GM18498 (cell line): Measurements from ENCODE around the gene RIPK3.
A peak's percentile ranks its signal among the peaks of the same experiment; 100 is the strongest.

Experiments used
- ATAC-seq: cut with Tn5 transposase; IDR thresholded peaks from one replicate; pipeline ENCODE4 v1.9.1; 2021; ENCODE audit warnings: mild to moderate bottlenecking, moderate library complexity; ENCODE audit not compliant: unreplicated experiment

Gene RIPK3

DNA sequence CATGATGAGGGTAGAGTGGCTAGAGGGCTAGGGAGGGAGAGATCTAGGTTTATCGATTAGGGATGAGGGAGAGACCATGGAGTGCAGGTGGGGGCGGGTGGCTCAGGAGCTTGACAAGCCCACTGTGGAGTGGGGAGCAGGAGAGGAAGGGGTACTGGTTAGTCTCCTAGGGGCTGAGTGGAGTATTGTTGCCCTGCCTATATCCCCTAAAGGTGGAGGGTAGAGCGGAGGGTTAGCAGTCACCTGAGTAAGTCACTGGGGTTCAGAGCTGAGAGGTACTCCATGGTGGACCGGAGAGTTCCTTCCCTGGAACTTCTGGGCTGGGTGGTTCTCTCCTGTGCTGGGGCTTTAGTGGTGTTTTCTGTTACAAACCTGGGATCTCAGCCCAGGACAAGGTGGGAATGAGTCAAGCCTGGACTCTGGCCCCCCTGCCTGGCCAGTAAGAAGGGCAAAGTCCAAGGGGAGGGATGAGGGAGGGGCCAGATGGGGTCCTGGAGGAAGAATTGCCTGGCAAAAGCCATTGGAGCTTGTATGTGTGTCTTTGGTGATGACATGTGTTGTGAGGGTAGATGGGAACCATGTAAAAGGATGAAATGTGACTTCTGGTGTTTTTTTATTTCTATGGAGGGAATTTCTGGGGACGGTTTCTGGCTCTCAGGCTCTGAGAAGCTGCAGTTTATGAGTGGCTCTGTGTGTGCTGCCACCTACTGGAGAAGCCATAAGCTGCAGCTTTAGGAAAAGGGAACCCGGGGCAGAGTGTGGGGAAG lies 32.0 kb downstream of the RIPK3 start, which contains the start of gene CIDEB:
TSS of gene CIDEB (minus strand) at position 403 of the 767 bp plus-strand sequence. CDS start at position 284, 119 bp downstream.
- peak; percentile 35 for ATAC-seq

DNA sequence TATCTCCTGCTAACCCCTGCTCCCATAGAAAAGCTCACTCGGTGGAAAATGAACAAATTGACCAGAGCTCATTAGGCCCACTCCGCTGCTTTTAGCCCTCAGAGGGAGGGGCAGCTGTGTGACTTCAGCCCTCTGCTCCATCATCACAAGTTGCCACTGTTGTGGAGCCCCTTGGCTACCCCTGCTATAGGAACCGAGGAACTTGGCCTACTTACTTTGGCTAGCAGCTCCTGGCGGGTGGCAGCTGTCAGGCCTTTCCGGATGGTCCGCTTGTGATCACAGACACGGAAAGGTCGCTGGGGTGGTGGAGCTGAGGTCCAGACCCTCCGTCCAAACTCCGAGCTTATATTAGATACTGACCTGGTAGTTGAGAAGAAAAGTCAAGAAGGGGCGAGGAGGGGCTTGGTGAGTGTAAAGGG lies 32.6 kb downstream of the RIPK3 start:
- ATAC-seq = no peak

DNA sequence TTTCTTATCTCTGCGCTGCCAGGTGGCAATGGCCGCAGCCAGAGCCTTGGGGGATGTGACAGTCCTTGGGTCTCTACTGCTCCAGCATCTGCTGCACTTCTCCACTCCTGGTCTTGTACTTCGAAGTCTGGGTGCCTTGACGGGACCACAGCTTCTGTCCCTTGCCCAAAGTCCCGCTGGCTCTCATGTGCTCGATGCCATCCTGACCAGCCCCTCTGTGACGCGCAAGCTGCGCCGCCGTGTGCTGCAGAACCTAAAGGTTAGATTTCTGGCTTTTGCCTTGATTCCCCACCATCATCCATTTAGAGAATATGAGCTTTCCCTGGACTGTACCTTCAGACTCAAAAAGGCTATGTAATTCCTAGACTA lies 35.8 kb downstream of the RIPK3 start:
- ATAC-seq = no peak

DNA sequence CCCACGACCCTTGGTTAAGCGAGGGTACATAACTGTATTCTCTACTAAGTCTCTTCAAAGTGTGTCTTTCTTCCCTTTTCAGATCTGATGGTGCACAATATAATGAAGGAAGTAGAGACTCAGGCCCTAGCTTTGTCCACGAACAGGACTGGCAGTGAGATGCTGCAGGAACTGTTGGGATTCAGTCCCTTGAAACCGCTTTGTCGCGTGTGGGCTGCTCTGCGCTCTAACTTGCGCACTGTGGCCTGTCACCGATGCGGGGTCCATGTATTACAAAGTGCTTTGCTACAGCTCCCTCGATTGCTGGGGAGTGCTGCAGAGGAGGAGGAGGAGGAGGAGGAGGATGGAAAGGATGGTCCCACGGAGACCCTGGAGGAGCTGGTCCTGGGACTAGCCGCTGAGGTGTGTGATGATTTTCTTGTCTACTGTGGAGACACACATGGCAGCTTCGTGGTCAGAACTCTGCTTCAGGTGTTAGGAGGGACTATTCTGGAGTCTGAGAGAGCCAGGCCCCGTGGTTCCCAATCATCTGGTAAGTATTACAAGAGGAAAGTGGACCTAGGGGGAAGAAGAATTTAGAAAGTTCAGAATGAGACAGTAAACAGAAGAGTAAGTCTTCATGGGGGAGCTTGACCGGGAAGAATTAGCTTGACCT lies 39.3 kb downstream of the RIPK3 start:
- ATAC-seq = no peak

DNA sequence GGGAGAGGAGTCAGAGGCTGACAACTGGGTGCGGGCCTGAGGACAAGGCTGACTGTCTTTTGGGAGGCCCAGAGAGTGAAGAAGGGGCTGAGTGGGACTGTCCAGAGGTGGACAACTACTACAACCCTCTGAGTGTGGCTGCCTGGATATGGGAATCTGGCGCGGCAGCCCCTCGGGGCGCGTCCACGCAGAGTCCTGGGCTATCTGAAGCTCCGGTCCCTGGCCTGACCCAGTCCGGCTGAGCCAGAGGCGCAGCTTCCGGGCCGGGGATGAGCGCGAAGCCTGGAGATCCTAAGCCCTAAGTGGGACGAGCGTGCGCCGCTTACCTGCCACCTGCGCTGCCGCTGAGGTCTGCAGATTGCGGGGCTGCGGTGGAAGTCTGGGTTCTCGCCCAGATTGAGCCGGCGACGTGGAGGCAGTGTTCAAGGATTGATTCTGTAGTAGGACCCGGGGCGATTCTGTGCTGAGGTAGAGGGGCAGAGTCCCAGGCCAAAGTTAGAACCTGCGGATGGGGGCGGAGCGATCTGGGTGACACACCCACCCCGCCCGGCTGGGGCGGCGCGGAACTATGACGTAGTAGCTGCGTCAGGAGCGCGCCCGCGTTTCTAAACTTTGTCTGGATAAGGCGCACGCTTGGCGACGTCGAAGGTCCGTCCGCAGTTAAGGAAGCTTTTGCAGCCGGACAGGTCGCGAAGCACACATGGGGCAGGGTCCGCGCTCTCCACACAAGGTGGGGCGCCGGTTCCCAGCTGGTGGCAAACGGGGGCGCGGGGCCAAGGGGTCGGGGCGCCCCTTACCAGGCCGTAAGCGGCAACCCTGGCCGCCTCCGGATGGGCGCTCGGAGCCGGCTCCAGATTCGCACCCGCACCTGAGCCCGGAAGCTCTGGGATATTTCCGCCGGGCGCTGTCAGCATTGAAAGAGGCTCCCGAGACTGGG lies 40.3 kb downstream of the RIPK3 start, which contains the start of the genes DHRS1 and NOP9:
TSS of gene DHRS1 (minus strand) at position 526 of the 937 bp plus-strand sequence. CDS start 674 bp downstream, outside the sequence.
TSS of gene NOP9 (plus strand) at position 596 of the 937 bp plus-strand sequence. CDS start at position 701, 105 bp downstream.
- ATAC-seq = peak; percentile 79

DNA sequence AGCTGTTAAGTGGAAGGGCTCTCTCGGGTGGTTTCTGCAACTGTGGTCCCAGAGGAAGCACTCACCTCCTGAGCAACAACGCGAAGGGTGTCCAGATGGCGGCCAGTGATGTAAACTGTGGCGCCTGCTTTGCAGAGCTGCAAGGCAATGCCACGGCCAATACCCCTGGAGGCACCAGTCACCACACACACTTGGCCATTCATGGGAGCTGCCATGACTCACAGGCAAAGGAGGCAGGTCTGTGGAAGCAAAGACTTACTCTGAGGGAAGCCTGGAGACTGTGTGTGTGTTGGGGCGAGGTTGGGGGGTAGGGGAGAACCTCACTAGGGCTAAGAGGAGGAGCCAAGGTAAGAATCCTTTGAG lies 40.9 kb downstream of the RIPK3 start:
- ATAC-seq = no peak

DNA sequence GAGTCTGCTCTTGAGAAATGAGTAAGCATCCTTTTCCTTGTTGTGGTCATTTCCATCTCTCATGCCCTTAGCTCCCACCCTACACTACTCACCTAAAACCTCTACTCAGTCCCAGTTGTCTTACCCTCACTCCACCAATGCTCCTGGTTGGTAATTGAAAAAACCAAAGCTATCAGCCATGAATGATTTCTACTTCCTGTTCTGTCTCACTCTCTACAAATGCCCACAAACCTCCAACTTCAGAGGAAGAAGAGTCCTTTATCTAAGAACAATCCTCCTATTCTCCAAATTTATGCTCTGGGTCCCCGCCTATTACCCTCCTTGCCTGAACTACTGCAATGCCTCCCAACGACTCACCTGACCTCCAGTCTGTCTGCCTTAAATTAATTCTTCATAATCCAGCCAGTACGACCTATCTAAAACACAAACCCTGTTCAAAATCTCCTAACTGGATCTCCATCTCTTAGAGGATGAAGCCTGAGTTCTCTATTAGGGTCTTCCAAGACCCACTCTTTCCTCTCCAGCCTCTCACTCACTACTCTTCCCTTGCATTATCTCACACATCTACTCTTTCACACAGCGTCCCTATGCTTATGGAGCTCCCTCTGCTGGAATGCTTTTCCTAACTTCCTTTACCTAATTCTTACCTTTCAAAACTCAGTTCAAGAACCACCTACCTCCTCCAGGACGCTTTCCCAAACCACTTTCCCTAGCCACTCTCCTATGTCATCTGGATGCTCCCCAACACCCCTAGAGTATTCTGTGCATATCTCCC lies 42.4 kb downstream of the RIPK3 start:
- ATAC-seq = peak; percentile 14

DNA sequence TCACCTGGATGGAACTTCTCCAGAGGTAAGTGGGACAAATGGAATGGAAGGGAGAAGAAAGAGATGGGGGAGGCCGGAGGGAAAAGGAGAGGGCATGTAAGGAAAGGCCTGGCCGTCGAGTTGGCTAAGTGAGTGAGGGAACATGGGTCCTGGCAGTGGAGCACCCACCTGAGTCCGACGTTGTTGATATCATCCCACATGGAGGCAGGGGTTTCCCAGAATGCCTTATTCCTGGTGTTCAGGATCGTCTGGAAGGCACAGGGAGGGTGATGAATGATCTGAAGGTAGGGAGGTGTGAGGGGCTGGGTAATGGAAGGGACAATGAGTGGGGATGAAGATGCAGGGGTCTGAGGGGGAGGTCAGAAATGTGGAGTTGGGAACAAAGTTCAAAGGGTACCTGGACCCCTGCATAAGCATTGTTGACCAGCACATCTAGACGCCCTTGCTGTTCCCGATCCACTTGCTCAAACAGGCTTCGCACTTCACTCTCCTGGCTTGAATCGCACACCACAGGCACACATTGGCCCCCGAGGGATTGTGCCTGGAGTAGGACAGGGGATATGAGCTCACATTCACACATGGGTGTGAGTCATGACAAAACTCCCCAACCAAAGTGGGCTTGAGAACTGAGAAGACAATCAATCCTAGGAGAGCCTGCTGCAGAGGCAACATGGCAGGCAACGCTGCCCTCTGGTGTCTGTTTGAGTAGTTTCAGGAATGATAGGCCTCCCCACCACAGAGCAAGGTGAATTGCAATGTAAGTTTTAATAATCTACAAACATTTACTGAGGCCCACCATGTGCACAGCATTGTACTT lies 43.2 kb downstream of the RIPK3 start:
- peak; percentile 48 for ATAC-seq

DNA sequence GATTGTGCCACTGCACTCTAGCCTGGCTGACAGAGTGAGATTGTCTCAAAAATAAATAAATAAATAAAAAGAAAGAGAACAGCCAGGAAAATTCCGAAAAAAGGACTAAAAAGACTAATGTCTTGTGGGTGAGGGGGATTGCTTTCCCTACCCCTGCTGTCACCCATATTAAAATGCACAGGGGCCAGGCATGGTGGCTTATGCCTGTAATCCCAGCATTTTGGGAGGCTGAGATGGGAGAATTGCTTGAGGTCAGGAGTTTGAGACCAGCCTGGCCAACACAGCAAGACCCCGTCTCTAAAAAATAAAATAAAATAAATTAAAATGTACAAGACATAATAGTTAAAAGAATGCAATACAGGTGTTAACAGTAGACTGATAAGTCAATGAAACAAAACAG lies 46.3 kb downstream of the RIPK3 start:
- ATAC-seq = no peak

DNA sequence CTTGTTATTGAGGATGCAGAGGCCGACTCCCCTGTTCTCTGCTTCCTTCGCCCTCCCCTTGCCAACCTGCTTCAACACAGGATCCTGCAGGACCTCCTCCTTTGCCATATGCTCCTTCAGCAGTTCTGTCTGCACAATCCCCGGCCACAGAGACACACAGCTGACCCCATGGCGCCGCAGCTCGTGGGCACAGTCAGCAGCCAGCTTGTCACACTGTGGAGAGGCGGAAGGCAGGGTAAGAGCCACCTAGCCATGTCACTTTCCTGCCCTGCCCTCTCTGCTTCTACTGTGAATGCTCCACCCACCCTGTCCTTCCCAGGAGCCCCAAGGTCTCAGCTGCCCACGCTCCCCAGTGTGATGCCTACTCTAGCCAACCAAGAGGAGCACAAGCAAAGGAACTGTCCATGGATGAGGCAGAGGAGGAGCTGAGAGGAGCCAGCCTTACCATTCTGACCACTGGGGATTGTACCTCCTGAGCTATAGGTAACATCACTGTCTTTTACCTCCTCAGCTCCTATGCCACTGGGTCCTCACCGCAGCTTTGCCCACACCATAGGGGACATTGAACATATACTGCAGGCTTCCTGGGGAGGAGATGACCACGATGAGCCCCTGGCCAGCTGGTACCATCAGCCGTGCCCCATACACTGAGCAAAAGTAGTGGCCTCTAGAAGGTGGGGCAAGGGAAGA lies 47.5 kb downstream of the RIPK3 start:
- ATAC-seq = no peak

DNA sequence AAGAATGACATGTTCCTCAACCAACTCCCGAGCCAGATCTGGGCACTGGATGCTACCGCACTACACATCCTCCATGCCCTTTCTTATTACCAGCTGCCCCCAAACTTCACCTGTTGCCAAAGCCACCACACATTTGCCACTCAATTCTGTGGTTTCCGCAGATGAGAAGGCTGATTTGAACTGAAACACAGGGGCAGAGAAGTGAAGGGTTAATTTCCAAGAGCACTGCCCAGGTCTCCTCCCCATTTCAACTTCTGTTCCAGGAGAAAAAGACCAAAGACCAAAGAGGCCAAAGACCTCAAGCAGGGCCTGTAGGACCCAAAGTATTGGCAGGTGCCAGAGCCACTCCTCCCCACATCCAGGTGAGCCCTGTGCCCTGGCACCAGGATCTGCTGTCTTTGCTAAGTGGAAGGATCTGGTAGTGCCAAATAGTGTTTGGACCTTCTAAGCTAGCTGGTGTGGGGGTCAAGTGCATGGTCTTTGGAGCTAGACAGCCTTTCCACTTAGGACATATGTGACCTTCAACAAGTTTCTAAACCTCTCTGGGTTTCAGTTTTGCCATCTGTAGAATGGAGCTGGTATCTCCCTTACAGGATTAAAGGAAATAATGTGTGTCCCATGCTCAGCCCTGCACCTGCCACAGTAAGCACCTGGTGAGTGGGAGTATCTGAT lies 48.2 kb downstream of the RIPK3 start:
- no peak for ATAC-seq

DNA sequence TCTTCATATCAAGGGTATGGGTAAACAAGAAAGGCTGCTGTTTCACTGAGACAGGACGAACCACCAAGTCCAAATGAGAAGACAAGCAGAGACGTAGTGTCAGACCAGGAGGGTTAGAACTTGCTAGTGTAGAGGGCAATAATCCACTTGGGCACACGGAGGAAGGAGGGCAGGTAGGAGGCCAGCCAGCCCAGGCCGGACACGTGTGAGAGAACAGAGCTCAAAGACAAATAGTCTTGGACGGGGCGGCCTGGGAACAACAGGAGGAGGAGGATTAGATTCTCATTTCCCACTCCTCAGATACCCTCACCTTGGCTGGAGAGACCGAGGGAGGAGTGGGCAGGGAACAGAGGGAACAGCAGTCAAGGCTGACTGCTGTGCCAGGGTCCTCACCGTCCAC lies 49.0 kb downstream of the RIPK3 start:
- ATAC-seq = no peak

DNA sequence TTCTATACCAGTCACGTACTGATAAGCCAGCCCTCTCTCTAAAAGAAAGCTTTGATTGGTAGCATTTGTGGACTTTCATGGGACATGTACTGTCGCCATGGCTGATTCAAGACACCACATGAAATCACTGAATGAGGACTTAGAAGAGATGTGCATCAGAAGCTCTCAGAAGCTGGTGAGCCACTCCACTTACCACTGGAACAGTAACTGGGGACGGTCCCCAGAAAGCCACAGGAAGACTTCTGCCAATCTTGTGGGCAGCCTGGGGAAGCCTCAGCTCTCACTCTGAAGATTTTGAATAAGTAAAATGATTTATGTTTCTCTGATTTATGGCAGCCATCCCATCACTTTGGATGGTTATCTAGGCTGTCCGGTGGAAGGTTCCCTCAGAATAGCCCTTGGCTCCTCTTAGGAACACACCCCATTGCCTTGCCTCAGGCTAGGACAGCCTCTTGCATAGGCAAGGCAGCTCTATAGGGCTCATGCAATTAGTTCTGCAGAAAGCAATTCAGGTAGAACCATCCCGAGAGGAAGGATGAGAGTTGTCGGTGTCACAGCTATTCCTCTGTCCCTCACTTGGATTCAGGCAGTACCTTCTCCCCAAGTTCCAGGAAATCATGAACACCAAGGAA lies 50.0 kb downstream of the RIPK3 start:
- ATAC-seq = peak; percentile 65

DNA sequence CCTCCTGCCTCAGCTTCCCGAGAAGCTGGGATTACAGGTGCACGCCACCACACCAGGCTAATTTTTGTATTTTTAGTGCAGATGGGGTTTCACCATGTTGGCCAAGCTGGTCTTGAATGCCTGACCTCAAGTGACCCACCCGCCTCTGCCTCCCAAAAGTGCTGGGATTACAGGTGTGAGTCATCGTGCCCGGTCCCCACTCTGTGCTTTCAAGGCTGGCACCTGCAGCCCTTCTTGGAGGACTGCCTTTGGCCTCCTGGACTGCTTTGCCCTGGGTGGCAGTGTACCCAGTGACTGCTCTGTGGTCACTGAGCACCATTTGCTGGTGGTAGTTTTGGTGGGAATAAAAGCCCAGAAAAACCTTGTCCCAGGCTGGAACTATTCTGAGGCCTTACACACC lies 52.8 kb downstream of the RIPK3 start:
- ATAC-seq = no peak
